WTC11 (cell line): ENCODE results near the gene GFOD1.

Source experiments
- CBFB ChIP-seq: sonication (generic); formaldehyde crosslinking; IDR thresholded peaks from 2 replicates; pipeline ENCODE4 v1.8.1; 2022; ENCODE audit warnings: mild to moderate bottlenecking, low read depth, missing genetic modification reagents
- CTCF ChIP-seq: fragments of 200-600 bp; IDR thresholded peaks from 2 replicates; pipeline ENCODE4 v1.8.0; 2022; ENCODE audit warnings: antibody characterized with exemption
- SMAD4 ChIP-seq: sonication (generic); formaldehyde crosslinking; IDR thresholded peaks from 2 replicates; pipeline ENCODE4 v1.8.0; 2022; ENCODE audit warnings: mild to moderate bottlenecking, missing genetic modification reagents
- USF1 ChIP-seq: sonication (generic); formaldehyde crosslinking; IDR thresholded peaks from 2 replicates; pipeline ENCODE4 v1.8.0; 2022; ENCODE audit warnings: mild to moderate bottlenecking, missing genetic modification reagents
- USF2 ChIP-seq: sonication (generic); formaldehyde crosslinking; IDR thresholded peaks from 2 replicates; pipeline ENCODE4 v1.8.1; 2023; ENCODE audit warnings: mild to moderate bottlenecking, missing genetic modification reagents, moderate library complexity

GRCh38 chr6:13429406-13429753 lies 58.0 kb downstream of the GFOD1 start:
- TF ChIP-seq CBFB: no peak
- TF ChIP-seq CTCF: no peak
- no peak for TF ChIP-seq USF2
- no peak for TF ChIP-seq SMAD4 (CRISPR knock-in tag)
- no peak for TF ChIP-seq USF1 (CRISPR knock-in tag)
